HepG2 (cell line): ENCODE measurements around the gene RAD54L. TPM values are rescaled to one million over a fixed set of nuclear protein-coding genes. Genes with fewer than 3 reads are reported as not detected.
A peak's percentile ranks its signal among the peaks of the same experiment; 100 is the strongest.

Experiments
- ARID3A ChIP-seq: IDR thresholded peaks from 2 replicates; pipeline ENCODE4 v1.6.1; 2012; ENCODE audit warnings: low read depth, low read length, improper control_type of control experiment
- CREB1 ChIP-seq, 2 experiments: fragments of 450-650 bp in 1 of 2; IDR thresholded peaks; 2 replicates each; pipeline ENCODE4 v1.6.1; 2016 to 2017; ENCODE audit warnings: control low read depth in 1 of 2, mild to moderate bottlenecking in 1 of 2, missing compliant biosample characterization in 1 of 2, missing genetic modification characterization in 1 of 2
- EED ChIP-seq: sonication (generic); formaldehyde crosslinking; IDR thresholded peaks from 2 replicates; pipeline ENCODE4 v1.5.0; 2020; ENCODE audit warnings: mild to moderate bottlenecking, missing genetic modification reagents
- ERF ChIP-seq: IDR thresholded peaks from 2 replicates; pipeline ENCODE4 v1.6.1; 2018; ENCODE audit warnings: missing biosample characterization, missing genetic modification reagents
- FOSL2 ChIP-seq: sonication (generic); formaldehyde crosslinking; IDR thresholded peaks from 2 replicates; pipeline ENCODE4 v1.4.0; 2020; ENCODE audit warnings: missing genetic modification reagents
- FOXO1 ChIP-seq: sonication (generic); formaldehyde crosslinking; IDR thresholded peaks from 2 replicates; pipeline ENCODE4 v1.4.0; 2020; ENCODE audit warnings: missing genetic modification reagents
- GATAD1 ChIP-seq: IDR thresholded peaks from 2 replicates; pipeline ENCODE4 v1.6.1; 2016; ENCODE audit warnings: missing genetic modification reagents, missing compliant biosample characterization
- GMEB1 ChIP-seq: sonication (generic); formaldehyde crosslinking; IDR thresholded peaks from 2 replicates; pipeline ENCODE4 v1.5.1; 2020; ENCODE audit warnings: missing genetic modification reagents, mild to moderate bottlenecking, borderline replicate concordance
- ISL2 ChIP-seq: sonication (generic); formaldehyde crosslinking; IDR thresholded peaks from 2 replicates; pipeline ENCODE4 v1.5.0; 2020; ENCODE audit warnings: missing genetic modification reagents
- KAT8 ChIP-seq: IDR thresholded peaks from 2 replicates; pipeline ENCODE4 v1.6.1; 2016; ENCODE audit warnings: missing genetic modification reagents, missing compliant biosample characterization
- NR2F2 ChIP-seq: IDR thresholded peaks from 2 replicates; pipeline ENCODE4 v1.6.1; 2012; ENCODE audit warnings: low read depth, inconsistent platforms, borderline replicate concordance
- PRDM15 ChIP-seq: sonication (generic); formaldehyde crosslinking; IDR thresholded peaks from 2 replicates; pipeline ENCODE4 v1.4.0; 2020; ENCODE audit warnings: missing genetic modification reagents
- RAD21 ChIP-seq: fragments of 450-650 bp; formaldehyde crosslinking; IDR thresholded peaks from 2 replicates; pipeline ENCODE4 v1.5.0; 2020; ENCODE audit warnings: mild to moderate bottlenecking
- SMC3 ChIP-seq: IDR thresholded peaks from 2 replicates; pipeline ENCODE4 v1.6.1; 2011; ENCODE audit warnings: low read length, improper control_type of control experiment
- THAP9 ChIP-seq: sonication (generic); formaldehyde crosslinking; IDR thresholded peaks from 2 replicates; pipeline ENCODE4; 2020; ENCODE audit warnings: missing genetic modification reagents, mild to moderate bottlenecking, borderline replicate concordance
- XRCC5 ChIP-seq: fragments of 200-400 bp; formaldehyde crosslinking; optimal IDR thresholded peaks from 2 replicates; pipeline ENCODE3; 2017; ENCODE audit warnings: mild to moderate bottlenecking, low read length
- ZBTB7A ChIP-seq: sonication (generic); formaldehyde crosslinking; IDR thresholded peaks from 2 replicates; pipeline ENCODE4 v1.8.0; 2022; ENCODE audit warnings: mild to moderate bottlenecking, missing genetic modification reagents
- ZNF3 ChIP-seq: IDR thresholded peaks from 2 replicates; pipeline ENCODE4 v1.7.0; 2017; ENCODE audit warnings: inconsistent platforms
- ZNF501 ChIP-seq: sonication (generic); formaldehyde crosslinking; IDR thresholded peaks from 2 replicates; pipeline ENCODE4 v1.5.1; 2020; ENCODE audit warnings: mild to moderate bottlenecking, moderate library complexity, missing genetic modification reagents
- ZNF510 ChIP-seq: sonication (generic); formaldehyde crosslinking; IDR thresholded peaks from 2 replicates; pipeline ENCODE4 v1.4.0; 2020; ENCODE audit warnings: low read depth, mild to moderate bottlenecking, missing genetic modification reagents
- ZNF644 ChIP-seq: IDR thresholded peaks from 2 replicates; pipeline ENCODE4 v1.6.1; 2016; ENCODE audit warnings: low read depth
- polyA plus RNA-seq, 8 experiments: library from polyadenylated mRNA; depleted of rRNA in 3 of 8; stranded (reverse) in 7 of 8; unstranded in 1 of 8; fragments of >200 nt; fragmentation: Illumina TruSeq in 4 of 8; extraction: Trizol in 4 of 8; gene quantifications; 2 replicates each; pipeline versions ENCODE4 v1.2.1 to v1.2.3, GENCODE V29; 2011 to 2016; ENCODE audit warnings: low read depth in 4 of 8, missing spikeins in 1 of 8, mixed read lengths in 1 of 8; ENCODE audit not compliant: insufficient read depth in 1 of 8
- total RNA-seq, 5 experiments: library from RNA; depleted of rRNA; stranded (reverse); fragments of >200 nt; fragmentation: Illumina TruSeq; extraction: Trizol; gene quantifications; 2 replicates each; pipeline ENCODE4 v1.2.3, GENCODE V29; 2016; ENCODE audit warnings: low read depth in 1 of 5

The RAD54L gene
- total and polyA plus RNA-seq, 2 of the 13 experiments (the other 11 are each of a cell fraction or from before 2014, with no cell fraction given) = 10.2 to 30.0 TPM

GRCh38 chr1:46223472-46223943 lies 24.1 kb upstream of the RAD54L start (continued):
- TF ChIP-seq GMEB1 (CRISPR knock-in tag) (no peak), EED (CRISPR knock-in tag) (peak; percentile 48; the same call in 1 of the 2 replicates), ZNF501 (CRISPR knock-in tag) (0 out of 2 replicates have a peak, but pooled peaks have one; percentile 33), NR2F2 (no peak), RAD21 (CRISPR knock-in tag) (peak; percentile 76; the same call in 1 of the 2 replicates), ZNF510 (CRISPR knock-in tag) (no peak), PRDM15 (CRISPR knock-in tag) (no peak), ARID3A (0 out of 2 replicates have a peak, but pooled peaks have one; percentile 11), CREB1 (IDR thresholded peaks at IDR 0.05) (no peak), CREB1 (CRISPR knock-in tag; IDR thresholded peaks at IDR 0.05) (peak; percentile 49; the same call in 1 of the 2 replicates), ISL2 (CRISPR knock-in tag) (no peak), FOXO1 (CRISPR knock-in tag) (0 out of 2 replicates have a peak, but pooled peaks have one; percentile 27), SMC3 (peak; percentile 81), FOSL2 (CRISPR knock-in tag) (peak; percentile 37), XRCC5 (peak; percentile 51), ZNF3 (peak; percentile 100), THAP9 (CRISPR knock-in tag) (peak; percentile 31; the same call in 1 of the 2 replicates), ZBTB7A (CRISPR knock-in tag) (peak; percentile 26; the same call in 1 of the 2 replicates), KAT8 (CRISPR knock-in tag) (peak; percentile 49; the same call in 1 of the 2 replicates), GATAD1 (0 out of 2 replicates have a peak, but pooled peaks have one; percentile 18), ERF (CRISPR knock-in tag) (0 out of 2 replicates have a peak, but pooled peaks have one; percentile 16), ZNF644 (CRISPR knock-in tag) (peak; percentile 30; the same call in 1 of the 2 replicates)
